Keratinocyte (primary cell): ENCODE results near the gene DNAH11. TPM values are rescaled to one million over a fixed set of nuclear protein-coding genes. Genes with fewer than 3 reads are reported as not detected.

Source experiments
- DNase-seq: peaks from one replicate; pipeline ENCODE4 v3.0.0-alpha.2; 2011; ENCODE audit warnings: low read depth, missing footprints, low spot score
- FAIRE-seq: peaks from 2 replicates; lab custom pipeline; 2011; peaks lifted over from hg19 to GRCh38; lab: Jason Lieb, UNC
- H2AFZ ChIP-seq: 2 replicates; pipeline ENCODE4 v1.6.0; 2012; ENCODE audit warnings: low read length, control low read depth, inconsistent platforms; ENCODE audit not compliant: control insufficient read depth
- H3K27ac ChIP-seq: 2 replicates; pipeline ENCODE4 v1.5.1; 2011; ENCODE audit warnings: low read length; ENCODE audit not compliant: control insufficient read depth, insufficient read depth
- H3K27me3 ChIP-seq: 3 replicates; pipeline ENCODE4 v1.6.0; 2011; ENCODE audit warnings: low read length; ENCODE audit not compliant: control insufficient read depth, insufficient read depth; ENCODE audit errors: extremely low read depth
- H3K36me3 ChIP-seq, 2 experiments: 2 replicates in 1 of 2; 3 replicates in 1 of 2; pipeline ENCODE4 v1.5.1; 2011; ENCODE audit warnings: low read length in 2 of 2, mild to moderate bottlenecking in 1 of 2; ENCODE audit not compliant: control insufficient read depth in 2 of 2, insufficient read depth in 2 of 2; ENCODE audit errors: extremely low read depth in 1 of 2
- H3K4me1 ChIP-seq: 3 replicates; pipeline ENCODE4 v1.5.1; 2011; ENCODE audit warnings: low read length; ENCODE audit not compliant: control insufficient read depth, insufficient read depth; ENCODE audit errors: extremely low read depth
- H3K4me2 ChIP-seq: 3 replicates; pipeline ENCODE4 v1.6.0; 2011; ENCODE audit warnings: low read depth, low read length; ENCODE audit not compliant: control insufficient read depth, insufficient read depth; ENCODE audit errors: extremely low read depth
- H3K4me3 ChIP-seq, 3 experiments: fragments of 200-600 bp in 1 of 3; sonication (generic) in 1 of 3; 2 replicates in 2 of 3; 3 replicates in 1 of 3; pipeline ENCODE4 v1.5.1; 2011 to 2016; ENCODE audit warnings: low read length in 3 of 3, mild to moderate bottlenecking in 3 of 3, control low read depth in 2 of 3, inconsistent platforms in 1 of 3, low read depth in 1 of 3, mixed read lengths in 1 of 3, mixed run types in 1 of 3, moderate library complexity in 1 of 3; ENCODE audit not compliant: control insufficient read depth in 2 of 3, insufficient read depth in 2 of 3; ENCODE audit errors: extremely low read depth in 1 of 3
- H3K79me2 ChIP-seq: 2 replicates; pipeline ENCODE4 v1.6.0; 2012; ENCODE audit warnings: low read length; ENCODE audit not compliant: control insufficient read depth, insufficient read depth
- H3K9ac ChIP-seq: 3 replicates; pipeline ENCODE4 v1.6.0; 2011; ENCODE audit warnings: low read length; ENCODE audit not compliant: control insufficient read depth, insufficient read depth; ENCODE audit errors: extremely low read depth
- H3K9me1 ChIP-seq: 3 replicates; pipeline ENCODE4 v1.6.0; 2011; ENCODE audit warnings: low read length; ENCODE audit not compliant: control insufficient read depth, insufficient read depth; ENCODE audit errors: extremely low read depth
- H3K9me3 ChIP-seq: 2 replicates; pipeline ENCODE4 v1.5.1; 2012; ENCODE audit warnings: low read depth, low read length; ENCODE audit not compliant: control insufficient read depth
- H4K20me1 ChIP-seq: 3 replicates; pipeline ENCODE4 v1.6.0; 2011; ENCODE audit warnings: low read length; ENCODE audit not compliant: control insufficient read depth, insufficient read depth; ENCODE audit errors: extremely low read depth
- EZH2 ChIP-seq: IDR thresholded peaks from one replicate; pipeline ENCODE4 v1.6.1; 2012; ENCODE audit warnings: inconsistent platforms, mild to moderate bottlenecking, low read length, moderate library complexity
- dilution Hi-C: fragments of 300-500 bp; cut with MboI; formaldehyde crosslinking; loops from one replicate; pipeline ENCODE4 v1.7.0; 2020; ENCODE audit warnings: low sequenced_read_pairs; ENCODE audit not compliant: extremely low pct_ligation_motif_present
- polyA plus RNA-seq, 5 experiments: library from polyadenylated mRNA; depleted of rRNA in 3 of 5; stranded (reverse) in 3 of 5; stranded (forward) in 1 of 5; unstranded in 1 of 5; fragments of >200 nt; gene quantifications; 1 replicate in 1 of 5; 2 replicates in 3 of 5; 3 replicates in 1 of 5; pipeline versions ENCODE4 v1.2.1 to v1.2.3, GENCODE V29; 2011 to 2012; ENCODE audit warnings: missing spikeins in 2 of 5, low read depth in 1 of 5, low replicate concordance in 1 of 5
- TF ChIP-seq, protein P1 (sequence below), 3 experiments: IDR thresholded peaks in 1 of 3; conservative IDR thresholded peaks in 1 of 3; optimal IDR thresholded peaks in 1 of 3; 2 replicates in 2 of 3; 3 replicates in 1 of 3; pipeline versions ENCODE3 to v1.5.1; 2011; ENCODE audit warnings: low read length in 3 of 3, mild to moderate bottlenecking in 3 of 3, moderate library complexity in 2 of 3, control low read depth in 1 of 3, inconsistent platforms in 1 of 3; ENCODE audit not compliant: insufficient read depth in 2 of 3; ENCODE audit errors: extremely low read depth in 1 of 3

DNAH11 gene
- polyA plus RNA-seq, 1 donor (not counting 4 experiments of a cell fraction or from before 2014, with no cell fraction given) = 0.21 TPM

DNA sequence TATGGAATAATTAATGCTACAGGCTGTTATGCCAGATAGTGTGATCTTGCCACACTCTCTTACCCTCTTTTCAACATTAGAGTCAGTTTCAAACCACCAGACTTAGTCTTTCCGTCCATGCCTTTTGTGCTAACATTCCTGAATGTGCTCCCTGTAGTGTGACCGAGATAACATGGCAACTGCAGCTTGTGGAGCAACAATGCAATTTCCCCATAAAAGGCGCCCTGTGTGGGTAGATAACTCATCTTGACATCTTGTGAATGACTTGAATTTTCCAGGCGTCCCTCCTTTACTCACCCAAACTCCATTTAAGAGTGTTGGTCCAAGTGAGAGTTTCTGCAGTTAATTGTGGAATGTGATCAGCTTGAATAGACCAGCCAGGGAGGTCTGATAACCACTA is 99.6 kb downstream of the DNAH11 start:
- H3K4me1 ChIP-seq = no peaks in the 10 kb centered on the region
- H3K36me3 ChIP-seq = no peaks in the 10 kb centered on the region
- no peak overlapping the region for H3K4me3 ChIP-seq
- H3K9ac ChIP-seq = no peak overlapping the region
- no peak overlapping the region for H3K4me2 ChIP-seq
- H3K9me3 ChIP-seq = no peaks in the 10 kb centered on the region
- FAIRE-seq (no peak), DNase-seq (no peak)
- H3K9me1 ChIP-seq = no peaks in the 10 kb centered on the region
- TF ChIP-seq EZH2 = no peak
- TF ChIP-seq, protein P1, sequence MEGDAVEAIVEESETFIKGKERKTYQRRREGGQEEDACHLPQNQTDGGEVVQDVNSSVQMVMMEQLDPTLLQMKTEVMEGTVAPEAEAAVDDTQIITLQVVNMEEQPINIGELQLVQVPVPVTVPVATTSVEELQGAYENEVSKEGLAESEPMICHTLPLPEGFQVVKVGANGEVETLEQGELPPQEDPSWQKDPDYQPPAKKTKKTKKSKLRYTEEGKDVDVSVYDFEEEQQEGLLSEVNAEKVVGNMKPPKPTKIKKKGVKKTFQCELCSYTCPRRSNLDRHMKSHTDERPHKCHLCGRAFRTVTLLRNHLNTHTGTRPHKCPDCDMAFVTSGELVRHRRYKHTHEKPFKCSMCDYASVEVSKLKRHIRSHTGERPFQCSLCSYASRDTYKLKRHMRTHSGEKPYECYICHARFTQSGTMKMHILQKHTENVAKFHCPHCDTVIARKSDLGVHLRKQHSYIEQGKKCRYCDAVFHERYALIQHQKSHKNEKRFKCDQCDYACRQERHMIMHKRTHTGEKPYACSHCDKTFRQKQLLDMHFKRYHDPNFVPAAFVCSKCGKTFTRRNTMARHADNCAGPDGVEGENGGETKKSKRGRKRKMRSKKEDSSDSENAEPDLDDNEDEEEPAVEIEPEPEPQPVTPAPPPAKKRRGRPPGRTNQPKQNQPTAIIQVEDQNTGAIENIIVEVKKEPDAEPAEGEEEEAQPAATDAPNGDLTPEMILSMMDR (optimal IDR thresholded peaks at IDR 0.05 in 1 of 3, IDR thresholded peaks at IDR 0.05 in 1 of 3, conservative IDR thresholded peaks at IDR 0.05 in 1 of 3; ENCODE audit: extremely low read depth in 1 of 3, insufficient read depth in 2 of 3, low read length in 3 of 3) = no peak
- no peak overlapping the region for H3K27ac ChIP-seq
- dilution Hi-C loops = no loop called here
- no peaks in the 10 kb centered on the region for H3K27me3 ChIP-seq
- H2AFZ ChIP-seq = no peak overlapping the region
- no peaks in the 10 kb centered on the region for H4K20me1 ChIP-seq
- no peaks in the 10 kb centered on the region for H3K79me2 ChIP-seq

GRCh38 chr7:21651697-21652096 is 108.9 kb downstream of the DNAH11 start:
- no peaks in the 10 kb centered on the region for H3K9me1 ChIP-seq
- no peak overlapping the region for H3K4me3 ChIP-seq
- H3K27me3 ChIP-seq = no peaks in the 10 kb centered on the region
- H4K20me1 ChIP-seq = no peaks in the 10 kb centered on the region
- H3K79me2 ChIP-seq = no peaks in the 10 kb centered on the region
- no peak overlapping the region for H3K27ac ChIP-seq
- dilution Hi-C loops = no loop called here
- no peak for FAIRE-seq
- no peak for DNase-seq
- H3K4me1 ChIP-seq = no peaks in the 10 kb centered on the region
- H3K9ac ChIP-seq = no peak overlapping the region
- H3K4me2 ChIP-seq = no peak overlapping the region
- no peaks in the 10 kb centered on the region for H3K9me3 ChIP-seq
- no peak overlapping the region for H2AFZ ChIP-seq
- no peak for TF ChIP-seq EZH2
- TF ChIP-seq, protein P1 (optimal IDR thresholded peaks at IDR 0.05 in 1 of 3, IDR thresholded peaks at IDR 0.05 in 1 of 3, conservative IDR thresholded peaks at IDR 0.05 in 1 of 3; ENCODE audit: extremely low read depth in 1 of 3, insufficient read depth in 2 of 3, low read length in 3 of 3) = no peak
- no peaks in the 10 kb centered on the region for H3K36me3 ChIP-seq
